Tibial artery (tissue), 4 donors: ENCODE measurements around the gene ARHGDIA.

ENCODE experiments used
- DNase-seq, 2 donors: peaks; one replicate each; pipeline ENCODE4 v3.0.0-alpha.2; 2019
- H3K27ac ChIP-seq, 2 donors: fragments of 200-600 bp; sonication (generic) in 1 of 2; 1 replicate in 1 of 2; 2 replicates in 1 of 2; pipeline ENCODE4 v1.5.1; 2018 to 2019; ENCODE audit warnings: mild to moderate bottlenecking in 1 of 2
- H3K27me3 ChIP-seq, 2 donors: fragments of 200-600 bp; sonication (generic) in 1 of 2; one replicate each; pipeline versions ENCODE4 v1.5.1 to v1.6.0; 2016 to 2019
- H3K36me3 ChIP-seq, 3 donors: fragments of 200-600 bp; sonication (generic) in 2 of 3; one replicate each; pipeline ENCODE4 v1.5.1; 2016 to 2019; ENCODE audit warnings: mild to moderate bottlenecking in 2 of 3
- H3K4me1 ChIP-seq, 4 donors: fragments of 200-600 bp; sonication (generic) in 2 of 4; 1 replicate in 3 of 4; 2 replicates in 1 of 4; pipeline ENCODE4 v1.5.1; 2016 to 2019
- H3K4me3 ChIP-seq, 2 donors: fragments of 200-600 bp; sonication (generic) in 1 of 2; 1 replicate in 1 of 2; 2 replicates in 1 of 2; pipeline ENCODE4 v1.5.1; 2018 to 2019; ENCODE audit warnings: mild to moderate bottlenecking in 2 of 2
- H3K9me3 ChIP-seq, 3 donors: fragments of 200-600 bp; sonication (generic) in 1 of 3; one replicate each; pipeline ENCODE4 v1.5.1; 2016 to 2019
- CTCF ChIP-seq, 2 experiments: fragments of 200-600 bp in 1 of 2; fragments of 450-650 bp in 1 of 2; IDR thresholded peaks; one replicate each; pipeline ENCODE4 v1.5.1; 2017 to 2019; ENCODE audit warnings: antibody characterized with exemption in 2 of 2, mild to moderate bottlenecking in 1 of 2, moderate library complexity in 1 of 2
- intact Hi-C: fragments of 100-400 bp; cut with DNase I; formaldehyde crosslinking; loops from one replicate; pipeline ENCODE4 v1.15.0; 2023; ENCODE audit warnings: low total_unique reads

ARHGDIA gene

DNA sequence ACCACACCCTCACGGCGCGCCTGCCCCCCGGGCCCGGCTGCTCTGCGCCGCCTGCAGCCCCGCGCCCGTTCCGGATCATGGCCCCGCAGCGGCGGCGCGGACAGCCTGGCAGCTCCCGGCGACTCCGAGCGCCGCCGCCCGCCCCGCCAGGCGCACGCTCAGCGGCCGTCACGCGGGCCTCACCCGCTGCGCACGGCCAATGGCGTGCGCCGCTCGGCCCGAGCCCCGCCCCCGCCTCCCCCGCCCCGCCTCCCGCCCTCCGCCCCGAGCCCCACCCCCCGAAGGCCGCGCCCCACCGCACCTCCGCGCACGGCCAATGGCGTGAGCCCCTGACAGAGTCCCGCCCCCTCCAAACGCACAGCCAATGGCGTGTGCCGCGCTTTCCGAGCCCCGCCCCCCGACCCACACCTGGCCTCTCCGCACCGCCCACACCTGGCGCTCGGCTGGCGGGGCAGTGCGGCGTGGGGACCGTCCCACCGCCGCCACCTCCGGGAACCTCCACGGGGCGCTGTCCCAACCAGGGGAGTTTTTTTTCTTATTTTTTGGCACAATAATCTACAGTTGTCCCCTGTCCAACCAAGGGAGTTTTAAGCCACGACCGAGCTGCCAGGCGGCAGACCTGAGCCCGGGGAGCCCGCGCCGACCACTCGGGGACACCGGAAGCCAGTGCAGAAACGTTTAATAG is 40.3 kb upstream of the ARHGDIA start, which contains the start of gene PCYT2:
Gene PCYT2 (minus strand): TSS at position 123 of the 685 bp plus-strand sequence. CDS start 44 bp downstream, at position 79.
- H3K4me3 ChIP-seq, result peak within 1 kb of the TSS; percentile 68 to 70
- intact Hi-C loops, result no loop called here
- H3K9me3 ChIP-seq, result no peaks in the 10 kb centered on the region
- H3K27me3 ChIP-seq, result no peaks in the 10 kb centered on the region
- H3K27ac ChIP-seq, result peak within 1 kb of the TSS; percentile 77 to 86
- H3K36me3 ChIP-seq, result peaks cover 24 to 64% (median 56%) of the 10 kb centered on the region in 3 donors
- peaks cover 0 to 28% (median 13%) of the 10 kb centered on the region in 4 donors for H3K4me1 ChIP-seq
- peak; percentile 86 to 94 for DNase-seq
- no peak for TF ChIP-seq CTCF (IDR thresholded peaks at IDR 0.05)

DNA sequence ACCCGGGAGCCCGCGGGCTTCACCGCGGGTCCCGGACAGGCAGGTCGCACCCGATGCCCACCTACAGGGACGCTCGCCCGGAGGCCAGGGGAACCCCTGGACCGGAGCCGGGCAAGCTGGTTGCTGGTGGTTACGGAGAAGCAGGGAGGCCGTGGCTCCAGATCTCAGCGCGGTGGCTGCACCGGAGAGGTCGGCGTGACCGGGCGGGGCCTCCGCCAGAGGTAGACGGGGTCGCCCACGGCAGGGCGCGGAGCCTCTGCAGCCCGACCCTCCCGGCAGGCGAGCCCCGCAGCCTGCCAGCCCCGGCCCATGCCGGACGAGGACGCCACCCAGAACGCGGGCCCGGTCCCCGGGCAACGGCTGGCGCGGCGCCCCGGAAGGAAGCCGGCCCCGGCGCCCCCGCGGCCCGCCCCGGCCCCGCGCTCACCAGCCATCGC is 39.7 kb upstream of the ARHGDIA start:
- no peaks in the 10 kb centered on the region for H3K9me3 ChIP-seq
- intact Hi-C loops, result no loop called here
- peaks cover 24 to 67% (median 59%) of the 10 kb centered on the region in 3 donors for H3K36me3 ChIP-seq
- H3K27ac ChIP-seq, result peak overlapping the region; percentile 66 to 70
- H3K4me1 ChIP-seq, result peaks cover 0 to 22% (median 12%) of the 10 kb centered on the region in 4 donors
- no peak for TF ChIP-seq CTCF (IDR thresholded peaks at IDR 0.05)
- peak overlapping the region; percentile 68 to 70 for H3K4me3 ChIP-seq
- no peak for DNase-seq
- H3K27me3 ChIP-seq, result no peaks in the 10 kb centered on the region

- H3K9me3 ChIP-seq, result no peaks in the 10 kb centered on the region
- H3K4me1 ChIP-seq, result peaks cover 0 to 18% (median 12%) of the 10 kb centered on the region in 4 donors
- H3K36me3 ChIP-seq, result peaks cover 20 to 67% (median 52%) of the 10 kb centered on the region in 3 donors
- DNase-seq, result no peak
- H3K27ac ChIP-seq, result peak overlapping the region; percentile 66 to 70
- intact Hi-C loops, result no loop called here
- H3K4me3 ChIP-seq, result peak overlapping the region; percentile 68 to 70
- TF ChIP-seq CTCF (IDR thresholded peaks at IDR 0.05), result no peak
- no peaks in the 10 kb centered on the region for H3K27me3 ChIP-seq
These were observed 39.1 kb upstream of the ARHGDIA start for GRCh38 chr17:81909966-81910839.

DNA sequence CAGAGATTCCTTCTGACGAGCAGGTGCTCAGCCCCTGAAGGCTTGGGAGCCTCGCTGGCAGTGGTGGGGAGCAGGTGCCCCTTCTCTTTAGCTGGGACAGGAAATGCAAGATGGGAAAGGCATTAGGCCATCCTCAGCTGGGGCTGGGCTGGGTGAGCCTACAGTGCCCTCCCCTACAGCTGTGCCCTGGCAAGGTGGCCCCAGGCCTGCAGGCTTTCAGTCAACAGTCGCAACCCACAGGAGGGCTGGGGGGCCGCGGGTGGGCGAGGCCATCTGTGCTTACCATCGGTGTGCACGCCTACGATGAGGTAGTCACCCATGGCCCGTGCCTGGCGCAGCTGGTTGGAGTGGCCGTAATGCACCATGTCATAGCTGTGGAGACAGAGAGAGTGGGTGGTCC is 38.1 kb upstream of the ARHGDIA start:
- Histone ChIP-seq H3K4me3 (no peak overlapping the region), H3K4me1 (peaks cover 0 to 18% (median 12%) of the 10 kb centered on the region in 4 donors), H3K36me3 (peaks cover 11 to 67% (median 43%) of the 10 kb centered on the region in 3 donors), H3K27me3 (no peaks in the 10 kb centered on the region), H3K9me3 (no peaks in the 10 kb centered on the region), H3K27ac (no peak overlapping the region)
- no peak for DNase-seq
- TF ChIP-seq CTCF (IDR thresholded peaks at IDR 0.05), result no peak
- intact Hi-C loops, result no loop called here

GRCh38 chr17:81908793-81909192 is 37.7 kb upstream of the ARHGDIA start:
- H3K9me3 ChIP-seq, result no peaks in the 10 kb centered on the region
- peaks cover 6 to 67% (median 38%) of the 10 kb centered on the region in 3 donors for H3K36me3 ChIP-seq
- no peak for TF ChIP-seq CTCF (IDR thresholded peaks at IDR 0.05)
- H3K4me1 ChIP-seq, result peaks cover 0 to 18% (median 12%) of the 10 kb centered on the region in 4 donors
- no peak for DNase-seq
- H3K27me3 ChIP-seq, result no peaks in the 10 kb centered on the region
- intact Hi-C loops, result no loop called here
- no peak overlapping the region for H3K27ac ChIP-seq
- H3K4me3 ChIP-seq, result no peak overlapping the region
